H9 (cell line): ENCODE measurements around the gene HEG1. TPM values are rescaled to one million over a fixed set of nuclear protein-coding genes. Genes with fewer than 3 reads are reported as not detected.

Experiments used
- DNase-seq: peaks from one replicate; pipeline ENCODE4 v3.0.0-alpha.2; 2017
- H2AFZ ChIP-seq: one replicate; pipeline ENCODE4 v1.6.1; 2013; ENCODE audit warnings: mild to moderate bottlenecking, low read length, control low read depth, moderate library complexity
- H2AK5ac ChIP-seq: 2 replicates; pipeline ENCODE4 v1.6.1; 2013; ENCODE audit warnings: low read length, control low read depth, mixed read lengths; ENCODE audit not compliant: insufficient read length
- H2BK120ac ChIP-seq: one replicate; pipeline ENCODE4 v1.6.1; 2013; ENCODE audit warnings: low read depth, mild to moderate bottlenecking, low read length, control low read depth, inconsistent platforms; ENCODE audit not compliant: poor library complexity, severe bottlenecking
- H2BK12ac ChIP-seq: 2 replicates; pipeline ENCODE4 v1.6.1; 2013; ENCODE audit warnings: low read length, control low read depth, mixed read lengths, low read depth; ENCODE audit not compliant: insufficient read length
- H2BK15ac ChIP-seq: 2 replicates; pipeline ENCODE4 v1.6.1; 2013; ENCODE audit warnings: low read depth, low read length, control low read depth
- H2BK20ac ChIP-seq: one replicate; pipeline ENCODE4 v1.6.1; 2013; ENCODE audit warnings: low read depth, mild to moderate bottlenecking, low read length, control low read depth, inconsistent platforms; ENCODE audit not compliant: poor library complexity, severe bottlenecking
- H2BK5ac ChIP-seq: 2 replicates; pipeline ENCODE4 v1.6.1; 2013; ENCODE audit warnings: low read length, control low read depth, mixed read lengths; ENCODE audit not compliant: insufficient read length
- H3K14ac ChIP-seq: 2 replicates; pipeline ENCODE4 v1.6.1; 2013; ENCODE audit warnings: low read length, control low read depth; ENCODE audit not compliant: insufficient read depth
- H3K18ac ChIP-seq: 2 replicates; pipeline ENCODE4 v1.6.1; 2013; ENCODE audit warnings: low read depth, mild to moderate bottlenecking, mixed read lengths, low read length, control low read depth; ENCODE audit not compliant: insufficient read length
- H3K23ac ChIP-seq: 2 replicates; pipeline ENCODE4 v1.6.1; 2013; ENCODE audit warnings: low read length, control low read depth, mixed read lengths, low read depth; ENCODE audit not compliant: insufficient read length
- H3K23me2 ChIP-seq: 2 replicates; pipeline ENCODE4 v1.6.1; 2013; ENCODE audit warnings: low read depth, mild to moderate bottlenecking, mixed read lengths, low read length, control low read depth; ENCODE audit not compliant: insufficient read length, poor library complexity, severe bottlenecking
- H3K27ac ChIP-seq: 2 replicates; pipeline ENCODE4 v1.5.1; 2013; ENCODE audit warnings: low read length, control low read depth, mixed read lengths, low read depth; ENCODE audit not compliant: insufficient read length
- H3K27me3 ChIP-seq: 2 replicates; pipeline ENCODE4 v1.6.1; 2013; ENCODE audit warnings: low read length, control low read depth, inconsistent platforms; ENCODE audit not compliant: insufficient read depth
- H3K4ac ChIP-seq: 2 replicates; pipeline ENCODE4 v1.6.1; 2013; ENCODE audit warnings: low read depth, mild to moderate bottlenecking, control low read depth, inconsistent platforms, low read length, moderate library complexity
- H3K4me1 ChIP-seq: 2 replicates; pipeline ENCODE4 v1.6.1; 2013; ENCODE audit warnings: low read length, control low read depth, inconsistent platforms; ENCODE audit not compliant: insufficient read depth
- H3K4me2 ChIP-seq: 2 replicates; pipeline ENCODE4 v1.6.1; 2013; ENCODE audit warnings: low read length, control low read depth, mixed read lengths; ENCODE audit not compliant: insufficient read length, insufficient read depth
- H3K56ac ChIP-seq: 2 replicates; pipeline ENCODE4 v1.6.1; 2013; ENCODE audit warnings: low read depth, mild to moderate bottlenecking, mixed read lengths, low read length, control low read depth; ENCODE audit not compliant: insufficient read length
- H3K79me1 ChIP-seq: 2 replicates; pipeline ENCODE4 v1.6.1; 2013; ENCODE audit warnings: low read depth, mild to moderate bottlenecking, moderate library complexity, low read length, control low read depth, inconsistent platforms; ENCODE audit not compliant: insufficient read depth, poor library complexity, severe bottlenecking
- H3K79me2 ChIP-seq: 2 replicates; pipeline ENCODE4 v1.6.1; 2013; ENCODE audit warnings: low read length, control low read depth, inconsistent platforms; ENCODE audit not compliant: insufficient read depth
- H3K9ac ChIP-seq: 2 replicates; pipeline ENCODE4 v1.6.1; 2013; ENCODE audit warnings: low read length, control low read depth, mixed read lengths; ENCODE audit not compliant: insufficient read length; ENCODE audit errors: extremely low read depth
- H3K9me3 ChIP-seq: one replicate; pipeline ENCODE4 v1.6.1; 2013; ENCODE audit warnings: low read depth, low read length, inconsistent platforms; ENCODE audit not compliant: control insufficient read depth
- H3T11ph ChIP-seq: one replicate; pipeline ENCODE4 v1.6.1; 2013; ENCODE audit warnings: mild to moderate bottlenecking, low read length, control low read depth, inconsistent platforms
- H4K20me1 ChIP-seq: one replicate; pipeline ENCODE4 v1.6.1; 2013; ENCODE audit not compliant: control insufficient read depth, insufficient read length, insufficient read depth
- H4K5ac ChIP-seq: 2 replicates; pipeline ENCODE4 v1.6.1; 2013; ENCODE audit warnings: low read depth, mild to moderate bottlenecking, mixed read lengths, low read length, control low read depth; ENCODE audit not compliant: insufficient read length
- H4K8ac ChIP-seq: replicated peaks from 2 replicates; pipeline ENCODE4 v1.6.1; 2013; ENCODE audit warnings: low read length, control low read depth, mixed read lengths, low read depth; ENCODE audit not compliant: insufficient read length
- H4K91ac ChIP-seq: 2 replicates; pipeline ENCODE4 v1.6.1; 2013; ENCODE audit warnings: low read depth, mild to moderate bottlenecking, moderate library complexity, mixed read lengths, low read length, control low read depth; ENCODE audit not compliant: insufficient read length
- H3K27ac Mint-ChIP-seq, 3 experiments: 2 replicates in 2 of 3; 3 replicates in 1 of 3; pipeline ENCODE4 v1.8.0; 2020 to 2021; ENCODE audit warnings: mixed read lengths in 3 of 3, mild to moderate bottlenecking in 1 of 3, moderate library complexity in 1 of 3
- H3K27me3 Mint-ChIP-seq: 2 replicates; pipeline ENCODE4 v1.8.0; 2021; ENCODE audit warnings: low read depth, mild to moderate bottlenecking, moderate library complexity, mixed read lengths
- H3K36me3 Mint-ChIP-seq, 3 experiments: 2 replicates in 2 of 3; 3 replicates in 1 of 3; pipeline ENCODE4 v1.8.0; 2020 to 2021; ENCODE audit warnings: low read depth in 3 of 3, mixed read lengths in 3 of 3; ENCODE audit not compliant: insufficient read depth in 1 of 3
- H3K4me1 Mint-ChIP-seq, 2 experiments: 2 replicates each; pipeline ENCODE4 v1.8.0; 2020; ENCODE audit warnings: mixed read lengths in 2 of 2
- H3K4me3 Mint-ChIP-seq, 2 experiments: 2 replicates in 1 of 2; 3 replicates in 1 of 2; pipeline ENCODE4 v1.8.0; 2020 to 2021; ENCODE audit warnings: mild to moderate bottlenecking in 2 of 2, mixed read lengths in 2 of 2, moderate library complexity in 1 of 2
- H3K9me3 Mint-ChIP-seq, 2 experiments: 2 replicates in 1 of 2; 3 replicates in 1 of 2; pipeline ENCODE4 v1.8.0; 2020; ENCODE audit warnings: mild to moderate bottlenecking in 2 of 2, mixed read lengths in 2 of 2, moderate library complexity in 1 of 2
- CTCF ChIP-seq: fragments of 200-600 bp; sonication (generic); conservative IDR thresholded peaks from 3 replicates; pipeline ENCODE4 v1.8.0; 2021; ENCODE audit warnings: antibody characterized with exemption, mild to moderate bottlenecking
- WGBS: extraction: QIAGEN DNeasy Blood & Tissue Kit; methylation state at CpG from one replicate; pipeline ENCODE4 v1.1.7; 2013; ENCODE audit warnings: missing lambda C conversion rate, low lambda C conversion rate, mixed read lengths; ENCODE audit not compliant: insufficient read length; ENCODE audit errors: extremely low coverage; 5-methylcytosine and 5-hydroxymethylcytosine counted together
- total RNA-seq: library from RNA; stranded (reverse); gene quantifications from 2 replicates; pipeline ENCODE4 v1.2.1, GENCODE V29; 2021

The HEG1 gene
- total RNA-seq, 1 experiment from 2014 or later, result 10.3 TPM

- H2AK5ac ChIP-seq, result no peak overlapping the region
- H3K27ac Mint-ChIP-seq, result peak overlapping the region in 1 of 3 experiments; percentile 92; a peak in 1 of 7 replicates
Measured at GRCh38 chr3:125077864-125078263, 22.1 kb upstream of the HEG1 start.

More at GRCh38 chr3:125077864-125078263, 22.1 kb upstream of the HEG1 start:
- no peaks in the 10 kb centered on the region for H3K79me2 ChIP-seq
- Mint-ChIP-seq H3K4me1 (peaks cover 19 to 24% of the 10 kb centered on the region in 2 experiments), H3K4me3 (no peak overlapping the region), H3K9me3 (no peaks in the 10 kb centered on the region), H3K36me3 (peaks cover 0 to 5% (median 2%) of the 10 kb centered on the region in 3 experiments; a peak in 3 of 7 replicates), H3K27me3 (no peaks in the 10 kb centered on the region)
- H2BK12ac ChIP-seq, result no peak overlapping the region
- no CpG with 5 or more reads among the region's 3 CpGs for WGBS
- no peak for TF ChIP-seq CTCF
- no peak overlapping the region for H4K5ac ChIP-seq
- H4K8ac ChIP-seq, result no peak overlapping the region
- no peak overlapping the region for H3K9ac ChIP-seq
- no peaks in the 10 kb centered on the region for H3K23me2 ChIP-seq
- H3K9me3 ChIP-seq, result no peaks in the 10 kb centered on the region
- H3T11ph ChIP-seq, result no peak overlapping the region
- H3K14ac ChIP-seq, result no peak overlapping the region
- H3K23ac ChIP-seq, result no peak overlapping the region
- no peak overlapping the region for H2AFZ ChIP-seq
- no peaks in the 10 kb centered on the region for H3K27me3 ChIP-seq
- H2BK120ac ChIP-seq, result no peak overlapping the region
- H3K4me2 ChIP-seq, result no peak overlapping the region
- H3K4ac ChIP-seq, result no peak overlapping the region
- no peak overlapping the region for H2BK20ac ChIP-seq
- no peak overlapping the region for H2BK15ac ChIP-seq
- no peak overlapping the region for H4K91ac ChIP-seq
- H3K79me1 ChIP-seq, result no peaks in the 10 kb centered on the region
- H3K56ac ChIP-seq, result no peak overlapping the region
- no peak overlapping the region for H3K27ac ChIP-seq
- H2BK5ac ChIP-seq, result no peak overlapping the region
- H4K20me1 ChIP-seq, result no peaks in the 10 kb centered on the region
- DNase-seq, result no peak
- no peak overlapping the region for H3K18ac ChIP-seq
- H3K4me1 ChIP-seq, result no peaks in the 10 kb centered on the region; the same call in 1 of the 2 replicates
